C4-2B (cell line): ENCODE measurements around the gene GAA.

Source experiments
- ZFX ChIP-seq: fragments of 450-650 bp; IDR thresholded peaks from 2 replicates; pipeline ENCODE4 v1.6.1; 2017
- TF ChIP-seq, protein P1 (sequence below): fragments of 450-650 bp; conservative IDR thresholded peaks from 2 replicates; pipeline ENCODE4 v1.5.1; 2017; ENCODE audit warnings: mild to moderate bottlenecking

GRCh38 chr17:80110447-80110812, 9.0 kb downstream of the GAA start:
- TF ChIP-seq, protein P1, sequence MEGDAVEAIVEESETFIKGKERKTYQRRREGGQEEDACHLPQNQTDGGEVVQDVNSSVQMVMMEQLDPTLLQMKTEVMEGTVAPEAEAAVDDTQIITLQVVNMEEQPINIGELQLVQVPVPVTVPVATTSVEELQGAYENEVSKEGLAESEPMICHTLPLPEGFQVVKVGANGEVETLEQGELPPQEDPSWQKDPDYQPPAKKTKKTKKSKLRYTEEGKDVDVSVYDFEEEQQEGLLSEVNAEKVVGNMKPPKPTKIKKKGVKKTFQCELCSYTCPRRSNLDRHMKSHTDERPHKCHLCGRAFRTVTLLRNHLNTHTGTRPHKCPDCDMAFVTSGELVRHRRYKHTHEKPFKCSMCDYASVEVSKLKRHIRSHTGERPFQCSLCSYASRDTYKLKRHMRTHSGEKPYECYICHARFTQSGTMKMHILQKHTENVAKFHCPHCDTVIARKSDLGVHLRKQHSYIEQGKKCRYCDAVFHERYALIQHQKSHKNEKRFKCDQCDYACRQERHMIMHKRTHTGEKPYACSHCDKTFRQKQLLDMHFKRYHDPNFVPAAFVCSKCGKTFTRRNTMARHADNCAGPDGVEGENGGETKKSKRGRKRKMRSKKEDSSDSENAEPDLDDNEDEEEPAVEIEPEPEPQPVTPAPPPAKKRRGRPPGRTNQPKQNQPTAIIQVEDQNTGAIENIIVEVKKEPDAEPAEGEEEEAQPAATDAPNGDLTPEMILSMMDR = no peak
- no peak for TF ChIP-seq ZFX
